GM12801 (cell line): ENCODE data around the gene CNIH3.

Experiments
- TF ChIP-seq, protein P1 (sequence below): IDR thresholded peaks from one replicate; pipeline ENCODE4 v1.5.1; 2011; ENCODE audit warnings: control low read depth; ENCODE audit not compliant: insufficient read length; ENCODE audit errors: extremely low read depth

Gene CNIH3

DNA sequence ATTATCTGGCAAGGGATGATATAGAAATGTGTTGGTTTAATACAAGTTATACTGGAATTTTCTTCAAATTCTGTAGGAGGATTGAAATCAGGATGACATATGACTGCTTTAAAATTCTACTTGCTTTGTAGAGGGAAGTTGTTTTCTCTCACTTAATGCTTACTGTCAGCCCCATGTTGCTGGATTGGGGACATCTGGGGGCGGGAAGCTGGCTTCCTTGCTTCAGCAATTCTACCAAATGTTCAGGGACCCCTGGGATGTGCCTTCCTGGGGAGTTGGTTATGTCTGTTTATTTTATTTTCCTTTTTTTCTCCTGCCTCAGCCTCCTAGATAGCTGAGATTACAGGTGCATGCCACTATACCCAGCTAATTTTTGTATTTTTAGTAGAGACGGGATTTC lies 63.5 kb downstream of the CNIH3 start:
- TF ChIP-seq, protein P1, sequence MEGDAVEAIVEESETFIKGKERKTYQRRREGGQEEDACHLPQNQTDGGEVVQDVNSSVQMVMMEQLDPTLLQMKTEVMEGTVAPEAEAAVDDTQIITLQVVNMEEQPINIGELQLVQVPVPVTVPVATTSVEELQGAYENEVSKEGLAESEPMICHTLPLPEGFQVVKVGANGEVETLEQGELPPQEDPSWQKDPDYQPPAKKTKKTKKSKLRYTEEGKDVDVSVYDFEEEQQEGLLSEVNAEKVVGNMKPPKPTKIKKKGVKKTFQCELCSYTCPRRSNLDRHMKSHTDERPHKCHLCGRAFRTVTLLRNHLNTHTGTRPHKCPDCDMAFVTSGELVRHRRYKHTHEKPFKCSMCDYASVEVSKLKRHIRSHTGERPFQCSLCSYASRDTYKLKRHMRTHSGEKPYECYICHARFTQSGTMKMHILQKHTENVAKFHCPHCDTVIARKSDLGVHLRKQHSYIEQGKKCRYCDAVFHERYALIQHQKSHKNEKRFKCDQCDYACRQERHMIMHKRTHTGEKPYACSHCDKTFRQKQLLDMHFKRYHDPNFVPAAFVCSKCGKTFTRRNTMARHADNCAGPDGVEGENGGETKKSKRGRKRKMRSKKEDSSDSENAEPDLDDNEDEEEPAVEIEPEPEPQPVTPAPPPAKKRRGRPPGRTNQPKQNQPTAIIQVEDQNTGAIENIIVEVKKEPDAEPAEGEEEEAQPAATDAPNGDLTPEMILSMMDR = no peak

- TF ChIP-seq, protein P1 = no peak
Measured at GRCh38 chr1:224681816-224682215, 65.7 kb downstream of the CNIH3 start.

DNA sequence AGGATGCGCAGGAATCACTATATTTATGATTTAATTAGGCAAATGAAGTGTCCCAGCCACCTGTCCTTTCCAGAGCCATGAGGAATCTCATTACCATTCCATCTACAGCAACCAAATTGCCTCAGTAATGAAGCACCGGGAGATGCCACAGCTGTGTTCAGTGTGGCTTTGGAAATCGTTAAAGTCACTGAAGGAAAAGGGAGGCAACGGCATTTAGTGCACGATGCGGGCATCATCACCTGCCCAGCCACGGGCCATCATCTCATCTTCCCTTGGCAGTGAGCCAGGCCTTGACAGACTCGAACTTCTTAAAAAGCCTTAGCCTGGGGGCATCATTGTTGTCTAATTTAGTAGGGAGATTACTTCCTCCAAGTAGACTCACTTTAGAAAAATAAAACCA lies 67.8 kb downstream of the CNIH3 start:
- TF ChIP-seq, protein P1 = no peak

- TF ChIP-seq, protein P1 = no peak
Measured at GRCh38 chr1:224684979-224685425, 68.9 kb downstream of the CNIH3 start.

GRCh38 chr1:224687465-224687864 lies 71.3 kb downstream of the CNIH3 start:
- TF ChIP-seq, protein P1 = no peak

GRCh38 chr1:224689374-224689773 lies 73.3 kb downstream of the CNIH3 start:
- TF ChIP-seq, protein P1 = no peak

DNA sequence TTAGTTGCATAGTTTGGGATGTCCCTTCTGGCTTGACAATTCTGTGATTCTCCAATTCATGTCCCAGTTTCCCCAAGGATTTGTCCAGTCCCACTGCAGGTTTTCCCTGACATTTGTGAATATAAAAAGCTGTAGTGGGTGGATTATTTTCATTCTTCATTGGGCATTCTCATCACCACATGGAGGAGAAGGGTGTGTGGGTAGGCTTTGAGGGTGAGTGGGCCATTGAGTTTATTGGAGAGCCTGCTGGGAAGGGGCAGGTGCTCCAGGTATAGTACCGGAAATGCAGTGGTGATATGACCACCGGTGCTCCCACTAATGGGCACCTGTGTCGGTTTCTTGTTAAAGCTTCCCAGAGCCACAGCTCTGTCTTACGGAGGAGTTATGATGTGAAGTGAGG lies 74.5 kb downstream of the CNIH3 start:
- TF ChIP-seq, protein P1 = no peak
